ENCODE data around the gene RHOBTB3.
A peak's percentile ranks its signal among the peaks of the same experiment; 100 is the strongest.

Gene RHOBTB3

DNA sequence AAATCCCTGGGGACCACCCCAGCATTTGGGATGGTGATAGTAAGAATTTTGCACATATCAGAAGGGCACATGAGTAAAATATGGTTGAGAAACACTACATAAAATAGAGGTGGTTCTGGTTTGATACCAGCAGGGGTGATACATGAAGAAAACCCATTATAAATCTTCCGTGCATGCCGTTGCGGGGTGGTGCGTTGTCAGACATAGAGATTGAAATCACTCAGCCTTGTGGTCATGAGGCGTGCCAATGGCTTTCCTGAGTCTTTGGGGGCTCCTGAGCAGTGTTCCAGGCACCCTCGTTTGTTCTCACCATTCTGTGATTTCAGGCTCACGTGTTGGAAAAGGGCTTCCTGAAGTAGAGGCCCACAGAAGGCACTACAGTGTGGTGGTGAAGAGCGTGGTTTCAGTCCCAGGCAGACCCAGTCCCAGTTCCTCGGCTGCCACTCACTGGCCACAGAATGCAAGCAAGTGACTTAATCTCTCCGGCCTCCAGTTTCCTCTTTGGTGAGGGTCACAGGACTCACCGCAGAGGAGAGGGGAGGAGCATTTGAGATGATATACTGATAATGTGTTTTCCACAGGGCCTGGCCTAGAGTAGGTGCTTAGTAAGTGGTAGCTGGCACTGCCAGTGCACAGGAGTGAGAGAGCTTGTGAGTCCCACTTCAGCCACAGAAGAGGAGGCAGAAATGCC lies 111.9 kb downstream of the RHOBTB3 start:
- ATAC-seq, result peak; percentile 83 to 85

DNA sequence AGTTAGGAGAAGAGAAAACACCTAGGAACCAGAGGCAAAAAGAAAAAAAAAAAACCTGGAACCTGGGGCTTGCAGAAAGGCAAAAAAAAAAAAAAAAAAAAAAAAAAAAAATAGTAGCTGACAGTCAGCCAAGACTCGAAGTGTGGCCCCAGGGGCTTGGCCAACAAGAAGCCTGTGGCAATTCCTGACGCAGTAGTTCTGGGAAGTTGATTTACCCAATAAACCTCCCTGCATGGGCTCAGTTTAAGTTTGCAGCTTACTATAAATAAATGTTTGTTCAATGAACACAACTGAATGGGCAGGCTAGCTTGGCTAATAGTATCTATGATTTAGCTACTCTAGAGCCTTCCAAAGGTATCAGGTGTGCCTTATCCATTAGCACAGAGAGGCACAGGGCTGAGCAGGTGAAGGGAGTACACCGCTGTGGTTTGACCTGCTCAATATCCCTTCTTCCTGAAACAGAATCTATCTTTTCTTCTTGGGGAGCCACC lies 112.6 kb downstream of the RHOBTB3 start:
- ATAC-seq, result no peak

DNA sequence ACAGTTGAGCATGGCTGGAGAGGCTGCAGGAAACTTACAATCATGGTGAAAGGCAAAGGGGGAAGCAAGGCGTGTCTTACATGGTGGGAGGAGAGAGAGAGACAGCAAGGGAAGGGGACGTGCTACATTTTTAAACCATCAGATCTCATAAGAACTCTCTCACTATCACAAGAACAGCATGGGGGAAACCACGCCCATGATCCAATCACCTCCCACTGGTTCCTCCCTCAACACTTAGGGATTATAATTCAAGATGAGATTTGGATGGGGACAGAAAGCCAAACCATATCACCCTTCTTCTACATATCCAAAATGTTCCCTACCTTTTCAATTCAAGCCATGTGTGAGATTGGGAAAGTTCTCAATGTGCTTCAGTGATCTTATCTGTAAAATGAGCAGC lies 114.3 kb downstream of the RHOBTB3 start:
- no peak for ATAC-seq

All from activated CD4-positive, CD25-positive, alpha-beta regulatory T cell treated with anti-CD3 and anti-CD28 coated beads, Interleukin-2, amount 50 U/mL, for 24 hours (primary cell).